ENCODE data around the gene SCAMP2. TPM values are rescaled to one million over a fixed set of nuclear protein-coding genes. Genes with fewer than 3 reads are reported as not detected.

The SCAMP2 gene
- total and polyA plus RNA-seq, 2 donors (not counting 1 experiment from before 2014, with no cell fraction given): 85.1 to 105 TPM

DNA sequence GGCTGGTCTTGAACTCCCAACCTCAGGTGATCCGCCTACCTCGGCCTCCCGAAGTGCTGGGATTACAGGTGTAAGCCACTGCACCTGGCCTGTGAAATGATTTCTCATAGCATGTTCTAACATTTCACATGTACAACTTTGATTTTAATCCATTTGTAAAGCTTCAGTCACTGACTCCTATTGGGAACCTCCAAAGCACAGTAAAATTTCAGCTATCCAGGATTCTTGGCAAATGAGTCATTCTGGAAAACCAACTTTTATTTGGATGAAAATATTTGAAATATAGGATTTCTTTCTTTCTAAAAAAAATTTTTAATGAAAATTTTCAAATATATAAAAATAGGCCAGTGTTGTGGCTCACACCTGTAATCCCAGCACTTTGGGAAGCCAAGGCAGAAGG lies 63.2 kb downstream of the SCAMP2 start:
- H3K9me3 ChIP-seq (ENCODE audit: control extremely low read depth in 1 of 3, control insufficient read depth in 2 of 3, insufficient read depth in 1 of 3, low read length in 2 of 3): no peaks in the 10 kb centered on the region
- H4K20me1 ChIP-seq (ENCODE audit: control insufficient read depth, insufficient read depth, low read length, poor library complexity, severe bottlenecking): peaks cover 3% of the 10 kb centered on the region
- Mint-ChIP-seq H3K9me3 (ENCODE audit: insufficient read depth) (no peaks in the 10 kb centered on the region), H3K4me3 (no peak overlapping the region), H3K4me1 (peaks cover 28% of the 10 kb centered on the region), H3K27me3 (no peaks in the 10 kb centered on the region), H3K27ac (peak overlapping the region; percentile 10)
- WGBS (ENCODE audit: insufficient coverage): 55% methylated on average over 3 of the region's 3 CpGs
- no peaks in the 10 kb centered on the region for H3K27me3 ChIP-seq (replicated peaks in 1 of 4; ENCODE audit: control extremely low read depth in 1 of 4, control insufficient read depth in 3 of 4, insufficient read depth in 4 of 4, low read length in 3 of 4)
- peaks cover 4% of the 10 kb centered on the region for H3K79me2 ChIP-seq (ENCODE audit: control insufficient read depth, insufficient read depth, low read length)
- no peak for ATAC-seq (ENCODE audit: low read depth)
- no peak for DNase-seq
- POLR2A ChIA-PET: no interaction called here
- CTCF ChIA-PET: interaction anchor here (0.6 to 37.1 kb wide), 5 partner anchors 10 to 379 kb away, joined by 3 to 2548 read pairs (median 5); partner anchors contain the start of gene CSK
- intact Hi-C loops (cut with micrococcal nuclease): no loop called here
- H3K9ac ChIP-seq (ENCODE audit: low read length): no peak overlapping the region
- H3K4me2 ChIP-seq (replicated peaks; ENCODE audit: low read depth, low read length, poor library complexity, severe bottlenecking): no peak overlapping the region
- no peaks in the 10 kb centered on the region for H3K36me3 ChIP-seq (replicated peaks in 1 of 2; ENCODE audit: control extremely low read depth in 1 of 2, control insufficient read depth in 1 of 2, extremely low read depth in 1 of 2, insufficient read depth in 2 of 2, low read length in 1 of 2)
- peaks cover 16 to 24% of the 10 kb centered on the region in 2 donors for H3K4me1 ChIP-seq (ENCODE audit: control insufficient read depth in 2 of 2, insufficient read depth in 2 of 2, low read length in 2 of 2)
- no peak overlapping the region for H2AFZ ChIP-seq (ENCODE audit: insufficient read depth, low read depth, low read length, poor library complexity, severe bottlenecking)
- TF ChIP-seq EZH2 (IDR thresholded peaks at IDR 0.05; ENCODE audit: borderline replicate concordance, insufficient read depth, low read depth, low read length, poor library complexity, severe bottlenecking): no peak
- TF ChIP-seq, protein P1, sequence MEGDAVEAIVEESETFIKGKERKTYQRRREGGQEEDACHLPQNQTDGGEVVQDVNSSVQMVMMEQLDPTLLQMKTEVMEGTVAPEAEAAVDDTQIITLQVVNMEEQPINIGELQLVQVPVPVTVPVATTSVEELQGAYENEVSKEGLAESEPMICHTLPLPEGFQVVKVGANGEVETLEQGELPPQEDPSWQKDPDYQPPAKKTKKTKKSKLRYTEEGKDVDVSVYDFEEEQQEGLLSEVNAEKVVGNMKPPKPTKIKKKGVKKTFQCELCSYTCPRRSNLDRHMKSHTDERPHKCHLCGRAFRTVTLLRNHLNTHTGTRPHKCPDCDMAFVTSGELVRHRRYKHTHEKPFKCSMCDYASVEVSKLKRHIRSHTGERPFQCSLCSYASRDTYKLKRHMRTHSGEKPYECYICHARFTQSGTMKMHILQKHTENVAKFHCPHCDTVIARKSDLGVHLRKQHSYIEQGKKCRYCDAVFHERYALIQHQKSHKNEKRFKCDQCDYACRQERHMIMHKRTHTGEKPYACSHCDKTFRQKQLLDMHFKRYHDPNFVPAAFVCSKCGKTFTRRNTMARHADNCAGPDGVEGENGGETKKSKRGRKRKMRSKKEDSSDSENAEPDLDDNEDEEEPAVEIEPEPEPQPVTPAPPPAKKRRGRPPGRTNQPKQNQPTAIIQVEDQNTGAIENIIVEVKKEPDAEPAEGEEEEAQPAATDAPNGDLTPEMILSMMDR (IDR thresholded peaks at IDR 0.05): no peak
- no peak overlapping the region for H3K4me3 ChIP-seq (ENCODE audit: control extremely low read depth in 1 of 5, extremely low read depth in 1 of 5, insufficient read depth in 1 of 5, low read depth in 2 of 5, low read length in 4 of 5)
- H3K27ac ChIP-seq (ENCODE audit: low read length in 2 of 2): no peak overlapping the region

DNA sequence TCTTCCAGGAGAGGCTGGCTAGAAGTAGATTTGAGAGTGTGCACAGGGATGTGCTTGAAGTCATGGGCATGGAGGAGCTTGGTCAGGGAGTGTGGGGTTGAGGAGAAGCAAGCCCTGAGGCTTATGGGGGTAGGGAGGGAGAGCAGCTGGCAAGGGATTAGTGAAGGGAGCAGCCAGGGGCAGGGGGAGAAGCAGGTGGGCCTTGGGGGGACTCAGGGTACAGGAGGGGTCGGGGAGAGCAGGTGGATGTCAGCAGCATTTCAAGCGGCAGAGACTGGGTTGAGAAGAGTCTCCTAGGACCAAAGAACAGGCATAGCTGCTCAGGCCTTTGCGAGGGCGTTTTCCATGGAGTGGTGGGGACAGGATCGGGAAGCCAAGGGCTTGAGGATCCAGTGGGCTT lies 63.9 kb downstream of the SCAMP2 start:
- CTCF ChIA-PET: interaction anchor here (2.2 to 37.1 kb wide), 2 partner anchors 10 to 29 kb away, joined by 5 to 2548 read pairs; partner anchors contain the start of gene CSK
- Histone ChIP-seq H3K79me2 (ENCODE audit: control insufficient read depth, insufficient read depth, low read length) (peaks cover 4% of the 10 kb centered on the region), H2AFZ (ENCODE audit: insufficient read depth, low read depth, low read length, poor library complexity, severe bottlenecking) (no peak overlapping the region), H3K36me3 (replicated peaks in 1 of 2; ENCODE audit: control extremely low read depth in 1 of 2, control insufficient read depth in 1 of 2, extremely low read depth in 1 of 2, insufficient read depth in 2 of 2, low read length in 1 of 2) (no peaks in the 10 kb centered on the region), H3K9me3 (ENCODE audit: control extremely low read depth in 1 of 3, control insufficient read depth in 2 of 3, insufficient read depth in 1 of 3, low read length in 2 of 3) (no peaks in the 10 kb centered on the region), H3K4me1 (ENCODE audit: control insufficient read depth in 2 of 2, insufficient read depth in 2 of 2, low read length in 2 of 2) (peaks cover 16 to 24% of the 10 kb centered on the region in 2 donors), H3K27ac (ENCODE audit: low read length in 2 of 2) (peak overlapping the region in 1 of 2 donors; percentile 41), H3K4me3 (ENCODE audit: control extremely low read depth in 1 of 5, extremely low read depth in 1 of 5, insufficient read depth in 1 of 5, low read depth in 2 of 5, low read length in 4 of 5) (no peak overlapping the region), H3K27me3 (replicated peaks in 1 of 4; ENCODE audit: control extremely low read depth in 1 of 4, control insufficient read depth in 3 of 4, insufficient read depth in 4 of 4, low read length in 3 of 4) (no peaks in the 10 kb centered on the region), H4K20me1 (ENCODE audit: control insufficient read depth, insufficient read depth, low read length, poor library complexity, severe bottlenecking) (peaks cover 10% of the 10 kb centered on the region), H3K4me2 (replicated peaks; ENCODE audit: low read depth, low read length, poor library complexity, severe bottlenecking) (no peak overlapping the region), H3K9ac (ENCODE audit: low read length) (no peak overlapping the region)
- Mint-ChIP-seq H3K4me3 (no peak overlapping the region), H3K27me3 (no peaks in the 10 kb centered on the region), H3K27ac (peak overlapping the region; percentile 66), H3K4me1 (peaks cover 30% of the 10 kb centered on the region), H3K9me3 (ENCODE audit: insufficient read depth) (no peaks in the 10 kb centered on the region)
- POLR2A ChIA-PET: interaction anchor here (0.6 to 1.2 kb wide), 2 partner anchors 39 to 50 kb away, joined by 4 to 8 read pairs; no protein-coding TSS in a partner anchor
- WGBS (ENCODE audit: insufficient coverage): 91% methylated on average over 5 of the region's 5 CpGs
- DNase-seq: no peak
- TF ChIP-seq, protein P1 (IDR thresholded peaks at IDR 0.05): no peak
- no peak for TF ChIP-seq EZH2 (IDR thresholded peaks at IDR 0.05; ENCODE audit: borderline replicate concordance, insufficient read depth, low read depth, low read length, poor library complexity, severe bottlenecking)
- no peak for ATAC-seq (ENCODE audit: low read depth)
- intact Hi-C loops (cut with micrococcal nuclease): no loop called here

All from B cell (primary cell).